Measurements from ENCODE around the gene ASAP2.

- TF ChIP-seq CTCF (IDR thresholded peaks at IDR 0.05; ENCODE audit: poor library complexity, severe bottlenecking) (no peak), EP300 (conservative IDR thresholded peaks at IDR 0.05; ENCODE audit: poor library complexity, severe bottlenecking) (no peak), RAD21 (conservative IDR thresholded peaks at IDR 0.05) (no peak), EZH2 (IDR thresholded peaks at IDR 0.05; ENCODE audit: borderline replicate concordance, insufficient read depth, low read length, poor library complexity, severe bottlenecking) (no peak)
Measured at GRCh38 chr2:9164112-9164608, 42.5 kb upstream of the ASAP2 start.
